ENCODE measurements around the gene PDE9A.

DNA sequence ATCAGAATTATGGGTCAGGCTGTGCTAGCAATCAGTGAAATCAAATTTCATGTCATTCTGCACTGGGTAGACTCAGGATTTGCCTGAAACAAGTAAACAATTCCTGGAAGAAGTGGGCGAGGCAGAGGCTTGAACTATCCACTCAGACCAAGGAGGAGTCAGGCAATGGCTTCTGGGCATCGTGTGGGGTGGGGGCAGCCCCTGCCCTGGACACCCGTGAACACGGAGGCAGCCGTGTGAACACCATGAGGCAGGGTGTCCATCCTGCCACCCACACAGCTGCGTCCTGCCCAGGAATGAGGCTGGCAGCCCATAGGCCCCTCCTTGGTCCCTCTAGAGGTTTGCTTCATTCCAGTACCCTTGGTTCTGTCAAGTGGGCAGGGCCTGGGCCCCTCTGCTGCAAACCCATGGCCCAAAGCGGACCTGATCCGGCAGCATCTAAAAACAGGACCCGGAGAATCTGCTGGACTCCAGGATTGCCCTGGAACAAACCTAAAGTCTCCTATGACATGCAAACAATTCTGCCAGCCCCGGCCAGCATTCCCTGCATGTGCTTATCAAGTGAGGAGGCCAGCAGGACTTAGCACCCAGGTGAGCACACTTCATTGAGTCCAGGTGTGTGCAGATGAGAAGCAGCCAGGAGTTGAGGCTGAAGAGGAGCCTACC is 69.5 kb downstream of the PDE9A start:
- TF ChIP-seq POLR2A (IDR thresholded peaks at IDR 0.05): no peak
- TF ChIP-seq, protein P1, sequence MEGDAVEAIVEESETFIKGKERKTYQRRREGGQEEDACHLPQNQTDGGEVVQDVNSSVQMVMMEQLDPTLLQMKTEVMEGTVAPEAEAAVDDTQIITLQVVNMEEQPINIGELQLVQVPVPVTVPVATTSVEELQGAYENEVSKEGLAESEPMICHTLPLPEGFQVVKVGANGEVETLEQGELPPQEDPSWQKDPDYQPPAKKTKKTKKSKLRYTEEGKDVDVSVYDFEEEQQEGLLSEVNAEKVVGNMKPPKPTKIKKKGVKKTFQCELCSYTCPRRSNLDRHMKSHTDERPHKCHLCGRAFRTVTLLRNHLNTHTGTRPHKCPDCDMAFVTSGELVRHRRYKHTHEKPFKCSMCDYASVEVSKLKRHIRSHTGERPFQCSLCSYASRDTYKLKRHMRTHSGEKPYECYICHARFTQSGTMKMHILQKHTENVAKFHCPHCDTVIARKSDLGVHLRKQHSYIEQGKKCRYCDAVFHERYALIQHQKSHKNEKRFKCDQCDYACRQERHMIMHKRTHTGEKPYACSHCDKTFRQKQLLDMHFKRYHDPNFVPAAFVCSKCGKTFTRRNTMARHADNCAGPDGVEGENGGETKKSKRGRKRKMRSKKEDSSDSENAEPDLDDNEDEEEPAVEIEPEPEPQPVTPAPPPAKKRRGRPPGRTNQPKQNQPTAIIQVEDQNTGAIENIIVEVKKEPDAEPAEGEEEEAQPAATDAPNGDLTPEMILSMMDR (IDR thresholded peaks at IDR 0.05): no peak
